ENCODE measurements around the gene NMNAT3.
"Not testable (repeated sequence)": the region's sequence is repeated elsewhere in the genome, so short reads cannot be mapped to it uniquely, and the experiment has no call there.

NMNAT3 gene

GRCh38 chr3:139633511-139633910 lies 44.3 kb downstream of the NMNAT3 start:
- DNase-seq = no peak

- DNase-seq = no peak
Observed at GRCh38 chr3:139630542-139630941, 47.2 kb downstream of the NMNAT3 start.

GRCh38 chr3:139629033-139629432 lies 48.7 kb downstream of the NMNAT3 start:
- no peak for DNase-seq

GRCh38 chr3:139627759-139628158 lies 50.0 kb downstream of the NMNAT3 start:
- no peak for DNase-seq

- no peak for DNase-seq
Observed at GRCh38 chr3:139620438-139620837, 57.3 kb downstream of the NMNAT3 start.

GRCh38 chr3:139619484-139619883 lies 58.3 kb downstream of the NMNAT3 start:
- DNase-seq = no peak

- DNase-seq = no peak
Observed at GRCh38 chr3:139617672-139618268, 60.0 kb downstream of the NMNAT3 start.

- DNase-seq = no peak
Observed at GRCh38 chr3:139611528-139611927, 66.2 kb downstream of the NMNAT3 start.

GRCh38 chr3:139610886-139611285 lies 66.9 kb downstream of the NMNAT3 start:
- DNase-seq = no peak

GRCh38 chr3:139608924-139609323 lies 68.8 kb downstream of the NMNAT3 start:
- no peak for DNase-seq

- no peak for DNase-seq
Observed at GRCh38 chr3:139608108-139608380, 69.7 kb downstream of the NMNAT3 start.

GRCh38 chr3:139607257-139608107 lies 70.3 kb downstream of the NMNAT3 start:
- DNase-seq = no peak

- no peak for DNase-seq
Observed at GRCh38 chr3:139602003-139602402, 75.8 kb downstream of the NMNAT3 start.

- DNase-seq = no peak
Observed at GRCh38 chr3:139601191-139601961, 76.4 kb downstream of the NMNAT3 start.

GRCh38 chr3:139597947-139598346 lies 79.8 kb downstream of the NMNAT3 start:
- no peak for DNase-seq

- DNase-seq = not testable (repeated sequence)
Observed at GRCh38 chr3:139591186-139591585, 86.6 kb downstream of the NMNAT3 start.

GRCh38 chr3:139588450-139588849 lies 89.3 kb downstream of the NMNAT3 start:
- no peak for DNase-seq

GRCh38 chr3:139587797-139588196 lies 90.0 kb downstream of the NMNAT3 start:
- no peak for DNase-seq

- DNase-seq = no peak
Observed at GRCh38 chr3:139586420-139587017, 91.3 kb downstream of the NMNAT3 start.

GRCh38 chr3:139585820-139586219 lies 92.0 kb downstream of the NMNAT3 start:
- no peak for DNase-seq

- not testable (repeated sequence) for DNase-seq
Observed at GRCh38 chr3:139583651-139584050, 94.1 kb downstream of the NMNAT3 start.

- DNase-seq = no peak
Observed at GRCh38 chr3:139578783-139579182, 99.0 kb downstream of the NMNAT3 start.

- no peak for DNase-seq
Observed at GRCh38 chr3:139577909-139578308, 99.9 kb downstream of the NMNAT3 start.

- DNase-seq = no peak
Observed at GRCh38 chr3:139577346-139577745, 100.4 kb downstream of the NMNAT3 start.

Measured in bone marrow (tissue), 2 donors.